GM23248 (cell line): ENCODE measurements around the gene GEN1.

Source experiments
- EZH2 ChIP-seq: fragments of 200-600 bp; sonication (generic); IDR thresholded peaks from 2 replicates; pipeline ENCODE4 v1.6.1; 2018; ENCODE audit warnings: antibody characterized with exemption, mild to moderate bottlenecking; ENCODE audit not compliant: insufficient read depth, poor library complexity, severe bottlenecking
- EZH2phosphoT487 ChIP-seq: fragments of 200-600 bp; sonication (generic); IDR thresholded peaks from 2 replicates; pipeline ENCODE4 v1.6.1; 2018; ENCODE audit warnings: antibody characterized with exemption, moderate library complexity, mild to moderate bottlenecking, low read depth; ENCODE audit not compliant: insufficient read depth

GRCh38 chr2:17813742-17814473 lies 60.0 kb downstream of the GEN1 start:
- TF ChIP-seq EZH2: no peak
- TF ChIP-seq EZH2phosphoT487: no peak
